ENCODE data around the gene RNU1-2. TPM values are rescaled to one million over a fixed set of nuclear protein-coding genes. Genes with fewer than 3 reads are reported as not detected.
"Not testable (repeated sequence)": the region's sequence is repeated elsewhere in the genome, so short reads cannot be mapped to it uniquely, and the experiment has no call there.

RNU1-2 gene
- total RNA-seq, 1 experiment from 2014 or later: 2,051 TPM

GRCh38 chr1:16911851-16912721 lies 16.3 kb downstream of the RNU1-2 start:
- not testable (repeated sequence) for H3K36me3 Mint-ChIP-seq (ENCODE audit: insufficient read depth in 1 of 3, low read depth in 3 of 3); H3K4me2 ChIP-seq (ENCODE audit: insufficient read depth, insufficient read length, low read length); H3K9ac ChIP-seq (ENCODE audit: extremely low read depth, insufficient read length, low read length); H3K27ac ChIP-seq (ENCODE audit: insufficient read length, low read depth, low read length); H3K79me1 ChIP-seq (ENCODE audit: insufficient read depth, low read depth, low read length, poor library complexity, severe bottlenecking); H3K27ac Mint-ChIP-seq; H3K23ac ChIP-seq (ENCODE audit: insufficient read length, low read depth, low read length); H2BK5ac ChIP-seq (ENCODE audit: insufficient read length, low read length); H3K18ac ChIP-seq (ENCODE audit: insufficient read length, low read depth, low read length); H4K20me1 ChIP-seq (ENCODE audit: control insufficient read depth, insufficient read depth, insufficient read length); H3K9me3 ChIP-seq (ENCODE audit: control insufficient read depth, low read depth, low read length); H2BK20ac ChIP-seq (ENCODE audit: low read depth, low read length, poor library complexity, severe bottlenecking); H3K27me3 Mint-ChIP-seq (ENCODE audit: low read depth); H3K56ac ChIP-seq (ENCODE audit: insufficient read length, low read depth, low read length); H3K27me3 ChIP-seq (ENCODE audit: insufficient read depth, low read length); H2BK15ac ChIP-seq (ENCODE audit: low read depth, low read length); H3T11ph ChIP-seq (ENCODE audit: low read length); H3K23me2 ChIP-seq (ENCODE audit: insufficient read length, low read depth, low read length, poor library complexity, severe bottlenecking); H4K8ac ChIP-seq (replicated peaks; ENCODE audit: insufficient read length, low read depth, low read length); H4K91ac ChIP-seq (ENCODE audit: insufficient read length, low read depth, low read length); H2BK120ac ChIP-seq (ENCODE audit: low read depth, low read length, poor library complexity, severe bottlenecking); H3K4me1 ChIP-seq (ENCODE audit: insufficient read depth, low read length); H3K9me3 Mint-ChIP-seq; H3K4ac ChIP-seq (ENCODE audit: low read depth, low read length); H3K79me2 ChIP-seq (ENCODE audit: insufficient read depth, low read length); H4K5ac ChIP-seq (ENCODE audit: insufficient read length, low read depth, low read length); H3K14ac ChIP-seq (ENCODE audit: insufficient read depth, low read length); H2AK5ac ChIP-seq (ENCODE audit: insufficient read length, low read length); H2AFZ ChIP-seq (ENCODE audit: low read length); H2BK12ac ChIP-seq (ENCODE audit: insufficient read length, low read depth, low read length)
- no CpG with 5 or more reads among the region's 8 CpGs for WGBS (ENCODE audit: extremely low coverage, insufficient read length, low lambda C conversion rate)
- peaks cover 14 to 26% of the 10 kb centered on the region in 2 experiments for H3K4me1 Mint-ChIP-seq
- peak overlapping the region in 1 of 2 experiments; percentile 48; a peak in 2 of 5 replicates for H3K4me3 Mint-ChIP-seq
- TF ChIP-seq CTCF (conservative IDR thresholded peaks at IDR 0.05): peak; percentile 43
- DNase-seq: peak; percentile 60

GRCh38 chr1:16912742-16913141 lies 17.0 kb downstream of the RNU1-2 start:
- not testable (repeated sequence) for H3K9me3 Mint-ChIP-seq; H3K27ac Mint-ChIP-seq; H3T11ph ChIP-seq (ENCODE audit: low read length); H3K23me2 ChIP-seq (ENCODE audit: insufficient read length, low read depth, low read length, poor library complexity, severe bottlenecking); H4K20me1 ChIP-seq (ENCODE audit: control insufficient read depth, insufficient read depth, insufficient read length); H2BK20ac ChIP-seq (ENCODE audit: low read depth, low read length, poor library complexity, severe bottlenecking); H2BK120ac ChIP-seq (ENCODE audit: low read depth, low read length, poor library complexity, severe bottlenecking); H3K18ac ChIP-seq (ENCODE audit: insufficient read length, low read depth, low read length); H3K9ac ChIP-seq (ENCODE audit: extremely low read depth, insufficient read length, low read length); H2BK15ac ChIP-seq (ENCODE audit: low read depth, low read length); H2BK12ac ChIP-seq (ENCODE audit: insufficient read length, low read depth, low read length); H4K91ac ChIP-seq (ENCODE audit: insufficient read length, low read depth, low read length); H2BK5ac ChIP-seq (ENCODE audit: insufficient read length, low read length); H2AK5ac ChIP-seq (ENCODE audit: insufficient read length, low read length); H3K36me3 Mint-ChIP-seq (ENCODE audit: insufficient read depth in 1 of 3, low read depth in 3 of 3); H3K4me2 ChIP-seq (ENCODE audit: insufficient read depth, insufficient read length, low read length); H3K27me3 Mint-ChIP-seq (ENCODE audit: low read depth); H3K9me3 ChIP-seq (ENCODE audit: control insufficient read depth, low read depth, low read length); H3K4ac ChIP-seq (ENCODE audit: low read depth, low read length); H3K79me1 ChIP-seq (ENCODE audit: insufficient read depth, low read depth, low read length, poor library complexity, severe bottlenecking); H3K56ac ChIP-seq (ENCODE audit: insufficient read length, low read depth, low read length); H4K5ac ChIP-seq (ENCODE audit: insufficient read length, low read depth, low read length); H3K79me2 ChIP-seq (ENCODE audit: insufficient read depth, low read length); DNase-seq; H3K27ac ChIP-seq (ENCODE audit: insufficient read length, low read depth, low read length); H3K14ac ChIP-seq (ENCODE audit: insufficient read depth, low read length); H4K8ac ChIP-seq (replicated peaks; ENCODE audit: insufficient read length, low read depth, low read length); H3K27me3 ChIP-seq (ENCODE audit: insufficient read depth, low read length); H3K23ac ChIP-seq (ENCODE audit: insufficient read length, low read depth, low read length); H2AFZ ChIP-seq (ENCODE audit: low read length); H3K4me1 ChIP-seq (ENCODE audit: insufficient read depth, low read length)
- Mint-ChIP-seq H3K4me1 (peaks cover 14 to 26% of the 10 kb centered on the region in 2 experiments), H3K4me3 (peak overlapping the region; percentile 70 to 79; a peak in 3 of 5 replicates)
- WGBS (ENCODE audit: extremely low coverage, insufficient read length, low lambda C conversion rate): no CpG with 5 or more reads among the region's 8 CpGs
